Measurements from ENCODE around the gene ABCB7.

Gene ABCB7

GRCh38 chrX:75038925-75039324 lies 117.2 kb downstream of the ABCB7 start:
- TF ChIP-seq RARB (CRISPR knock-in tag; IDR thresholded peaks at IDR 0.05), result no peak
- TF ChIP-seq TSHZ2 (CRISPR knock-in tag; IDR thresholded peaks at IDR 0.05), result no peak
- no peak for TF ChIP-seq ZNF70 (CRISPR knock-in tag; IDR thresholded peaks at IDR 0.05)
- no peak for TF ChIP-seq CSDC2 (CRISPR knock-in tag; IDR thresholded peaks at IDR 0.05)
- no peak for TF ChIP-seq ZNF8 (CRISPR knock-in tag; IDR thresholded peaks at IDR 0.05)
- no peak for TF ChIP-seq ZFP3 (CRISPR knock-in tag; IDR thresholded peaks at IDR 0.05)
- no peak for TF ChIP-seq ZC3H10 (CRISPR knock-in tag; IDR thresholded peaks at IDR 0.05)
- no peak for TF ChIP-seq PATZ1 (CRISPR knock-in tag; IDR thresholded peaks at IDR 0.05; ENCODE audit: borderline replicate concordance)
- no peak for TF ChIP-seq POU6F1 (CRISPR knock-in tag; IDR thresholded peaks at IDR 0.05; ENCODE audit: borderline replicate concordance, low read depth)
- no peak for TF ChIP-seq BACH2 (CRISPR knock-in tag; IDR thresholded peaks at IDR 0.05; ENCODE audit: borderline replicate concordance)
- TF ChIP-seq TCF4 (CRISPR knock-in tag; IDR thresholded peaks at IDR 0.05; ENCODE audit: borderline replicate concordance), result no peak
- no peak for TF ChIP-seq ESRRG (CRISPR knock-in tag; IDR thresholded peaks at IDR 0.05)
- no peak for TF ChIP-seq SNAI2 (CRISPR knock-in tag; IDR thresholded peaks at IDR 0.05)
- TF ChIP-seq ARNTL (CRISPR knock-in tag; IDR thresholded peaks at IDR 0.05; ENCODE audit: borderline replicate concordance, low read depth), result no peak
- no peak for TF ChIP-seq ISL1 (CRISPR knock-in tag; IDR thresholded peaks at IDR 0.05)
- no peak for TF ChIP-seq ZFP30 (CRISPR knock-in tag; IDR thresholded peaks at IDR 0.05)
- TF ChIP-seq TOX (CRISPR knock-in tag; IDR thresholded peaks at IDR 0.05; ENCODE audit: borderline replicate concordance), result no peak
- peak; percentile 78 for ATAC-seq

Data from SK-N-SH treated with all-trans-retinoic acid at 6 μM for 48 hours (cell line).